H9 (cell line): ENCODE measurements around the gene GAREM1. TPM values are rescaled to one million over a fixed set of nuclear protein-coding genes. Genes with fewer than 3 reads are reported as not detected.

Experiments used
- DNase-seq: peaks from one replicate; pipeline ENCODE4 v3.0.0-alpha.2; 2017
- H2AFZ ChIP-seq: one replicate; pipeline ENCODE4 v1.6.1; 2013; ENCODE audit warnings: mild to moderate bottlenecking, low read length, control low read depth, moderate library complexity
- H2AK5ac ChIP-seq: 2 replicates; pipeline ENCODE4 v1.6.1; 2013; ENCODE audit warnings: low read length, control low read depth, mixed read lengths; ENCODE audit not compliant: insufficient read length
- H2BK120ac ChIP-seq: one replicate; pipeline ENCODE4 v1.6.1; 2013; ENCODE audit warnings: low read depth, mild to moderate bottlenecking, low read length, control low read depth, inconsistent platforms; ENCODE audit not compliant: poor library complexity, severe bottlenecking
- H2BK12ac ChIP-seq: 2 replicates; pipeline ENCODE4 v1.6.1; 2013; ENCODE audit warnings: low read length, control low read depth, mixed read lengths, low read depth; ENCODE audit not compliant: insufficient read length
- H2BK15ac ChIP-seq: 2 replicates; pipeline ENCODE4 v1.6.1; 2013; ENCODE audit warnings: low read depth, low read length, control low read depth
- H2BK20ac ChIP-seq: one replicate; pipeline ENCODE4 v1.6.1; 2013; ENCODE audit warnings: low read depth, mild to moderate bottlenecking, low read length, control low read depth, inconsistent platforms; ENCODE audit not compliant: poor library complexity, severe bottlenecking
- H2BK5ac ChIP-seq: 2 replicates; pipeline ENCODE4 v1.6.1; 2013; ENCODE audit warnings: low read length, control low read depth, mixed read lengths; ENCODE audit not compliant: insufficient read length
- H3K14ac ChIP-seq: 2 replicates; pipeline ENCODE4 v1.6.1; 2013; ENCODE audit warnings: low read length, control low read depth; ENCODE audit not compliant: insufficient read depth
- H3K18ac ChIP-seq: 2 replicates; pipeline ENCODE4 v1.6.1; 2013; ENCODE audit warnings: low read depth, mild to moderate bottlenecking, mixed read lengths, low read length, control low read depth; ENCODE audit not compliant: insufficient read length
- H3K23ac ChIP-seq: 2 replicates; pipeline ENCODE4 v1.6.1; 2013; ENCODE audit warnings: low read length, control low read depth, mixed read lengths, low read depth; ENCODE audit not compliant: insufficient read length
- H3K23me2 ChIP-seq: 2 replicates; pipeline ENCODE4 v1.6.1; 2013; ENCODE audit warnings: low read depth, mild to moderate bottlenecking, mixed read lengths, low read length, control low read depth; ENCODE audit not compliant: insufficient read length, poor library complexity, severe bottlenecking
- H3K27ac ChIP-seq: 2 replicates; pipeline ENCODE4 v1.5.1; 2013; ENCODE audit warnings: low read length, control low read depth, mixed read lengths, low read depth; ENCODE audit not compliant: insufficient read length
- H3K27me3 ChIP-seq: 2 replicates; pipeline ENCODE4 v1.6.1; 2013; ENCODE audit warnings: low read length, control low read depth, inconsistent platforms; ENCODE audit not compliant: insufficient read depth
- H3K4ac ChIP-seq: 2 replicates; pipeline ENCODE4 v1.6.1; 2013; ENCODE audit warnings: low read depth, mild to moderate bottlenecking, control low read depth, inconsistent platforms, low read length, moderate library complexity
- H3K4me1 ChIP-seq: 2 replicates; pipeline ENCODE4 v1.6.1; 2013; ENCODE audit warnings: low read length, control low read depth, inconsistent platforms; ENCODE audit not compliant: insufficient read depth
- H3K4me2 ChIP-seq: 2 replicates; pipeline ENCODE4 v1.6.1; 2013; ENCODE audit warnings: low read length, control low read depth, mixed read lengths; ENCODE audit not compliant: insufficient read length, insufficient read depth
- H3K56ac ChIP-seq: 2 replicates; pipeline ENCODE4 v1.6.1; 2013; ENCODE audit warnings: low read depth, mild to moderate bottlenecking, mixed read lengths, low read length, control low read depth; ENCODE audit not compliant: insufficient read length
- H3K79me1 ChIP-seq: 2 replicates; pipeline ENCODE4 v1.6.1; 2013; ENCODE audit warnings: low read depth, mild to moderate bottlenecking, moderate library complexity, low read length, control low read depth, inconsistent platforms; ENCODE audit not compliant: insufficient read depth, poor library complexity, severe bottlenecking
- H3K79me2 ChIP-seq: 2 replicates; pipeline ENCODE4 v1.6.1; 2013; ENCODE audit warnings: low read length, control low read depth, inconsistent platforms; ENCODE audit not compliant: insufficient read depth
- H3K9ac ChIP-seq: 2 replicates; pipeline ENCODE4 v1.6.1; 2013; ENCODE audit warnings: low read length, control low read depth, mixed read lengths; ENCODE audit not compliant: insufficient read length; ENCODE audit errors: extremely low read depth
- H3K9me3 ChIP-seq: one replicate; pipeline ENCODE4 v1.6.1; 2013; ENCODE audit warnings: low read depth, low read length, inconsistent platforms; ENCODE audit not compliant: control insufficient read depth
- H3T11ph ChIP-seq: one replicate; pipeline ENCODE4 v1.6.1; 2013; ENCODE audit warnings: mild to moderate bottlenecking, low read length, control low read depth, inconsistent platforms
- H4K20me1 ChIP-seq: one replicate; pipeline ENCODE4 v1.6.1; 2013; ENCODE audit not compliant: control insufficient read depth, insufficient read length, insufficient read depth
- H4K5ac ChIP-seq: 2 replicates; pipeline ENCODE4 v1.6.1; 2013; ENCODE audit warnings: low read depth, mild to moderate bottlenecking, mixed read lengths, low read length, control low read depth; ENCODE audit not compliant: insufficient read length
- H4K8ac ChIP-seq: replicated peaks from 2 replicates; pipeline ENCODE4 v1.6.1; 2013; ENCODE audit warnings: low read length, control low read depth, mixed read lengths, low read depth; ENCODE audit not compliant: insufficient read length
- H4K91ac ChIP-seq: 2 replicates; pipeline ENCODE4 v1.6.1; 2013; ENCODE audit warnings: low read depth, mild to moderate bottlenecking, moderate library complexity, mixed read lengths, low read length, control low read depth; ENCODE audit not compliant: insufficient read length
- H3K27ac Mint-ChIP-seq, 3 experiments: 2 replicates in 2 of 3; 3 replicates in 1 of 3; pipeline ENCODE4 v1.8.0; 2020 to 2021; ENCODE audit warnings: mixed read lengths in 3 of 3, mild to moderate bottlenecking in 1 of 3, moderate library complexity in 1 of 3
- H3K27me3 Mint-ChIP-seq: 2 replicates; pipeline ENCODE4 v1.8.0; 2021; ENCODE audit warnings: low read depth, mild to moderate bottlenecking, moderate library complexity, mixed read lengths
- H3K36me3 Mint-ChIP-seq, 3 experiments: 2 replicates in 2 of 3; 3 replicates in 1 of 3; pipeline ENCODE4 v1.8.0; 2020 to 2021; ENCODE audit warnings: low read depth in 3 of 3, mixed read lengths in 3 of 3; ENCODE audit not compliant: insufficient read depth in 1 of 3
- H3K4me1 Mint-ChIP-seq, 2 experiments: 2 replicates each; pipeline ENCODE4 v1.8.0; 2020; ENCODE audit warnings: mixed read lengths in 2 of 2
- H3K4me3 Mint-ChIP-seq, 2 experiments: 2 replicates in 1 of 2; 3 replicates in 1 of 2; pipeline ENCODE4 v1.8.0; 2020 to 2021; ENCODE audit warnings: mild to moderate bottlenecking in 2 of 2, mixed read lengths in 2 of 2, moderate library complexity in 1 of 2
- H3K9me3 Mint-ChIP-seq, 2 experiments: 2 replicates in 1 of 2; 3 replicates in 1 of 2; pipeline ENCODE4 v1.8.0; 2020; ENCODE audit warnings: mild to moderate bottlenecking in 2 of 2, mixed read lengths in 2 of 2, moderate library complexity in 1 of 2
- WGBS: extraction: QIAGEN DNeasy Blood & Tissue Kit; methylation state at CpG from one replicate; pipeline ENCODE4 v1.1.7; 2013; ENCODE audit warnings: missing lambda C conversion rate, low lambda C conversion rate, mixed read lengths; ENCODE audit not compliant: insufficient read length; ENCODE audit errors: extremely low coverage; 5-methylcytosine and 5-hydroxymethylcytosine counted together
- total RNA-seq: library from RNA; stranded (reverse); gene quantifications from 2 replicates; pipeline ENCODE4 v1.2.1, GENCODE V29; 2021
- TF ChIP-seq, protein P1 (sequence below): fragments of 200-600 bp; sonication (generic); conservative IDR thresholded peaks from 3 replicates; pipeline ENCODE4 v1.8.0; 2021; ENCODE audit warnings: antibody characterized with exemption, mild to moderate bottlenecking

Gene GAREM1
- total RNA-seq, 1 experiment from 2014 or later, result 4.4 TPM

DNA sequence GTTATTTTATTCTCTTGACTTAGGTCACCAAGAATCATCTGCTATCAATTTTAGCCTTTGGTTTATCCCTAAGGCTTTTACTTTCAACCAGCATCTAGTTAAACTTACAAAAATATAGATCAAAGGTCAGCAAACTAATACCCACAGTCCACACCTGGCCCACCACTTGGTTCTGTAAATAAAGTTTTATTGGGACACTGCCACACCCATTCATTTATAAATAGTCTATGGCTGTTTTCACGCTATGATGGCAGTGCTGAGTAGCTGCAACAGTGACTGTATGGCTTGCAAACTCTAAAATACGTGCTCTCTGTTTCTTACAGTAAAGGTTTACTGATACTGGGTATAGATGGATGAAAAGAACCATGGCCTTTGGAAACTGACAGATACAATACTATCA is 173.8 kb downstream of the GAREM1 start:
- no peak overlapping the region for H3K14ac ChIP-seq
- Mint-ChIP-seq H3K4me3 (no peak overlapping the region), H3K27ac (no peak overlapping the region), H3K36me3 (no peaks in the 10 kb centered on the region; a peak in 1 of 7 replicates), H3K27me3 (no peaks in the 10 kb centered on the region), H3K9me3 (no peaks in the 10 kb centered on the region), H3K4me1 (0 out of 4 replicates have a peak, but pooled peaks cover 0 to 2% of the 10 kb centered on the region in 2 experiments)
- H3K23ac ChIP-seq, result no peak overlapping the region
- H2BK15ac ChIP-seq, result no peak overlapping the region
- H2AK5ac ChIP-seq, result no peak overlapping the region
- no peaks in the 10 kb centered on the region for H3K27me3 ChIP-seq
- H3K4ac ChIP-seq, result no peak overlapping the region
- no peak overlapping the region for H4K91ac ChIP-seq
- no peak overlapping the region for H3K27ac ChIP-seq
- H2BK12ac ChIP-seq, result no peak overlapping the region
- H2AFZ ChIP-seq, result no peak overlapping the region
- no peaks in the 10 kb centered on the region for H4K20me1 ChIP-seq
- TF ChIP-seq, protein P1, sequence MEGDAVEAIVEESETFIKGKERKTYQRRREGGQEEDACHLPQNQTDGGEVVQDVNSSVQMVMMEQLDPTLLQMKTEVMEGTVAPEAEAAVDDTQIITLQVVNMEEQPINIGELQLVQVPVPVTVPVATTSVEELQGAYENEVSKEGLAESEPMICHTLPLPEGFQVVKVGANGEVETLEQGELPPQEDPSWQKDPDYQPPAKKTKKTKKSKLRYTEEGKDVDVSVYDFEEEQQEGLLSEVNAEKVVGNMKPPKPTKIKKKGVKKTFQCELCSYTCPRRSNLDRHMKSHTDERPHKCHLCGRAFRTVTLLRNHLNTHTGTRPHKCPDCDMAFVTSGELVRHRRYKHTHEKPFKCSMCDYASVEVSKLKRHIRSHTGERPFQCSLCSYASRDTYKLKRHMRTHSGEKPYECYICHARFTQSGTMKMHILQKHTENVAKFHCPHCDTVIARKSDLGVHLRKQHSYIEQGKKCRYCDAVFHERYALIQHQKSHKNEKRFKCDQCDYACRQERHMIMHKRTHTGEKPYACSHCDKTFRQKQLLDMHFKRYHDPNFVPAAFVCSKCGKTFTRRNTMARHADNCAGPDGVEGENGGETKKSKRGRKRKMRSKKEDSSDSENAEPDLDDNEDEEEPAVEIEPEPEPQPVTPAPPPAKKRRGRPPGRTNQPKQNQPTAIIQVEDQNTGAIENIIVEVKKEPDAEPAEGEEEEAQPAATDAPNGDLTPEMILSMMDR, result no peak
- no peak for DNase-seq
- no peaks in the 10 kb centered on the region for H3K79me1 ChIP-seq
- H2BK5ac ChIP-seq, result no peak overlapping the region
- no peak overlapping the region for H2BK120ac ChIP-seq
- no CpG with 5 or more reads among the region's 2 CpGs for WGBS
- no peaks in the 10 kb centered on the region for H3K79me2 ChIP-seq
- no peaks in the 10 kb centered on the region for H3K23me2 ChIP-seq
- H2BK20ac ChIP-seq, result no peak overlapping the region
- H3K9me3 ChIP-seq, result no peaks in the 10 kb centered on the region
- H4K8ac ChIP-seq, result no peak overlapping the region
- H3K18ac ChIP-seq, result no peak overlapping the region
- no peak overlapping the region for H3K56ac ChIP-seq
- H4K5ac ChIP-seq, result no peak overlapping the region
- H3K4me2 ChIP-seq, result no peak overlapping the region
- H3K9ac ChIP-seq, result no peak overlapping the region
- H3T11ph ChIP-seq, result no peak overlapping the region
- no peaks in the 10 kb centered on the region for H3K4me1 ChIP-seq
